ENCODE data around the gene IRF4. TPM values are rescaled to one million over a fixed set of nuclear protein-coding genes. Genes with fewer than 3 reads are reported as not detected.
A peak's percentile ranks its signal among the peaks of the same experiment; 100 is the strongest.

The IRF4 gene
- total and polyA plus RNA-seq, 12 donors: 0.04 to 3.6 (median 0.32) TPM; not detected in 1

- peaks cover 0 to 10% (median 0%) of the 10 kb centered on the region in 11 donors for H3K9me3 ChIP-seq
- WGBS, 2 donors: 32 to 44% methylated on average over 9 of the region's 9 CpGs
- peak in 8 of 9 donors; percentile 6 to 58 (median 50) for TF ChIP-seq CTCF (IDR thresholded peaks at IDR 0.05)
- peak overlapping the region in 1 of 10 donors; percentile 26 for H3K27ac ChIP-seq
- no peaks in the 10 kb centered on the region for H3K36me3 ChIP-seq
- DNase-seq: peak; percentile 54 to 59
- H3K4me1 ChIP-seq: peaks cover 0 to 10% (median 0%) of the 10 kb centered on the region in 9 donors
- peak; percentile 71 to 100 (median 94) for ATAC-seq
- no peak overlapping the region for H3K4me3 ChIP-seq
- intact Hi-C loops (cut with DNase I): loop anchor here in 2 of 10 donors (2.0 to 10.0 kb wide), 3 partner anchors 194 to 221 kb away; no protein-coding TSS in a partner anchor
- H3K27me3 ChIP-seq: peaks cover 0 to 24% (median 13%) of the 10 kb centered on the region in 7 donors
These were observed 17.1 kb downstream of the IRF4 start for GRCh38 chr6:408599-409102.

DNA sequence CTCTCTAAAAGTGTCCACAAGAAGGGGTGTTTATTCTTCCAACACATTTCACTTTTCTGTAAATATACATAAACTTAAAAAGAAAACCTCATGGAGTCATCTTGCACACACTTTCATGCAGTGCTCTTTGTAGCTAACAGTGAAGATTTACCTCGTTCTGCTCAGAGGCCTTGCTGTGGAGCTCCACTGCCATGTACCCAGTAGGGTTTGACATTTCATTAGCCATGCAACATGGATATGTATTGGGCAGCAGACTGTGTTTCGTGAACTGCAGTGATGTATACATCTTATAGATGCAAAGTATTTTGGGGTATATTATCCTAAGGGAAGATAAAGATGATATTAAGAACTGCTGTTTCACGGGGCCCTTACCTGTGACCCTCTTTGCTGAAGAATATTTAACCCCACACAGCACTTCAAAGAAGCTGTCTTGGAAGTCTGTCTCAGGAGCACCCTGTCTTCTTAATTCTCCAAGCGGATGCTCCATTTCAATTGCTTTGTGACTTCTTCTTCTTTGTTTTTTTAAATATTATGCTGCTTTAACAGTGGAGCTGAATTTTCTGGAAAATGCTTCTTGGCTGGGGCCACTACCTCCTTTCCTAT is 17.9 kb downstream of the IRF4 start:
- TF ChIP-seq CTCF (IDR thresholded peaks at IDR 0.05): no peak
- H3K4me1 ChIP-seq: peaks cover 0 to 10% (median 0%) of the 10 kb centered on the region in 9 donors
- no peaks in the 10 kb centered on the region for H3K36me3 ChIP-seq
- intact Hi-C loops (cut with DNase I): loop anchor here in 2 of 10 donors (2.0 to 10.0 kb wide), 3 partner anchors 195 to 222 kb away; no protein-coding TSS in a partner anchor
- ATAC-seq: no peak
- H3K9me3 ChIP-seq: peaks cover 0 to 13% (median under 1%) of the 10 kb centered on the region in 11 donors
- no peak overlapping the region for H3K27ac ChIP-seq
- no peak overlapping the region for H3K4me3 ChIP-seq
- H3K27me3 ChIP-seq: peaks cover 0 to 22% (median 12%) of the 10 kb centered on the region in 7 donors
- no peak for DNase-seq
- 89 to 90% methylated on average over 4 of the region's 4 CpGs for WGBS, 2 donors

DNA sequence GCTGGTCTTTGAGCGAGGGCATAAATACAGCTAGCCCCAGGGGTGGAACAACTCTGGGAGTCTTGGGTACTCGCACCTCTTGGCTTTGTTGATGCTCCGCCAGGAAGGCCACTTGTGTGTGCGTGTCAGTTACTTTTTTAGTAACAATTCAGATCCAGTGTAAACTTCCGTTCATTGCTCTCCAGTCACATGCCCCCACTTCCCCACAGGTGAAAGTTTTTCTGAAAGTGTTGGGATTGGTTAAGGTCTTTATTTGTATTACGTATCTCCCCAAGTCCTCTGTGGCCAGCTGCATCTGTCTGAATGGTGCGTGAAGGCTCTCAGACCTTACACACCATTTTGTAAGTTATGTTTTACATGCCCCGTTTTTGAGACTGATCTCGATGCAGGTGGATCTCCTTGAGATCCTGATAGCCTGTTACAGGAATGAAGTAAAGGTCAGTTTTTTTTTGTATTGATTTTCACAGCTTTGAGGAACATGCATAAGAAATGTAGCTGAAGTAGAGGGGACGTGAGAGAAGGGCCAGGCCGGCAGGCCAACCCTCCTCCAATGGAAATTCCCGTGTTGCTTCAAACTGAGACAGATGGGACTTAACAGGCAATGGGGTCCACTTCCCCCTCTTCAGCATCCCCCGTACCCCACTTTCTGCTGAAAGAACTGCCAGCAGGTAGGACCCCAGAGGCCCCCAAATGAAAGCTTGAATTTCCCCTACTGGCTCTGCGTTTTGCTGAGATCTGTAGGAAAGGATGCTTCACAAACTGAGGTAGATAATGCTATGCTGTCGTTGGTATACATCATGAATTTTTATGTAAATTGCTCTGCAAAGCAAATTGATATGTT is 19.2 kb downstream of the IRF4 start:
- H3K4me3 ChIP-seq: no peak overlapping the region
- H3K27ac ChIP-seq: no peak overlapping the region
- intact Hi-C loops (cut with DNase I): no loop called here
- peaks cover 0 to 19% (median 10%) of the 10 kb centered on the region in 11 donors for H3K9me3 ChIP-seq
- H3K27me3 ChIP-seq: peaks cover 0 to 21% (median 10%) of the 10 kb centered on the region in 7 donors
- 82 to 83% methylated on average over 15 of the region's 15 CpGs for WGBS, 2 donors
- DNase-seq (no peak), ATAC-seq (no peak)
- TF ChIP-seq CTCF (IDR thresholded peaks at IDR 0.05): no peak
- peaks cover 0 to 10% (median 0%) of the 10 kb centered on the region in 9 donors for H3K4me1 ChIP-seq
- no peaks in the 10 kb centered on the region for H3K36me3 ChIP-seq

Measured in heart right ventricle (tissue), 16 donors.